CD4-positive, alpha-beta T cell treated with Interferon gamma for 1 hour (primary cell): ENCODE results near the gene DRAM1.
"Not testable (repeated sequence)": the region's sequence is repeated elsewhere in the genome, so short reads cannot be mapped to it uniquely, and the experiment has no call there.

Source experiments
- DNase-seq: peaks from one replicate; pipeline ENCODE4 v3.0.0-alpha.2; 2020

DRAM1 gene, protein sequence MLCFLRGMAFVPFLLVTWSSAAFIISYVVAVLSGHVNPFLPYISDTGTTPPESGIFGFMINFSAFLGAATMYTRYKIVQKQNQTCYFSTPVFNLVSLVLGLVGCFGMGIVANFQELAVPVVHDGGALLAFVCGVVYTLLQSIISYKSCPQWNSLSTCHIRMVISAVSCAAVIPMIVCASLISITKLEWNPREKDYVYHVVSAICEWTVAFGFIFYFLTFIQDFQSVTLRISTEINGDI

DNA sequence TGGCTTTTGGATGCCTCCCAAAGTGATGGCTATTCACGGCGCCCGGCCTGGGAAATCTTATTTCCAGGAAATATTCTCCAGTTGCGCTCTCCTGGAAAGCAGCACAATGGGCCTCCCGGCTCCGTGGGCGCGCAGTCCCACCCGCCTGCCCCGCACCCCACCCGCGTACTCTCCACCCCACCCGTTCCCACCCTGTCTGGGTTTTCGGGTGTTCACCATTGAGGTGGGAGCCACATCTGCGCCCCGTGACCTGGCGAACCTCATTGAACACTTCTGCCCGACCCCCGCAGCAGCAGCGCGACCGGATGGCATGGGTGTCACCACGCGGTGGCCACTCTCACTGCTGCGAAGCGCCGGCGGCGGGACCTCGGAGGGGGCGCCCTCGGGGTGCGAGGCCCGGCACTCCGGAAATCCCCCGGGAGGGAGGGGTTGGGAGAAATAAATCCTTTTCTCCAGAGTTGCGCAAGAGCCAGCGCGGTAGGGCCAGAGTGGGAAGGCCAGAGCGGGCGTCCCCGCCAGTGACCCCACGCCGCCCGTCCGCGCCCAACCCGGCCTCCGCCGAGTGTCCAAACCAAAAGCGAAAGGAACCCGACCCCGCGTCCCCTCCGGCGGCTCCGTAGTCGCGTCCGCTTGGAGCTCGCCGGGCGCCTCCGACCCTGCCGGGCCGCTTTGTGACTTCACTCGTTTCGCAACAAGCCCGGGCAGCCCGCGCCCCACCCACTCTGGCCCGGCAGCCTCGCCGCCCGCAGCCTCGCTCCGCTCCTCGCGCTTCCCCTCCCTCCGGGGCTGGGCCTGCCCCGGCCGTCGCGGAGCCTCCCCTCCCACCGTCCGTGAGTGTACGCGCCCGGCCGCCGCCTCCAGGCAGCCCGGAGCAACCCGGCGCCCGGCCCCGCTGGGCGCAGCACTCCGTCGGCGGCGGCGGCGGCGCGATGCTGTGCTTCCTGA, at the start of gene DRAM1:
Gene DRAM1 (plus strand): TSS at position 720 of the 945 bp plus-strand sequence. CDS start 210 bp downstream, at position 930.
- DNase-seq: peak; percentile 85

GRCh38 chr12:101828463-101829196, 48.8 kb upstream of the DRAM1 start:
- DNase-seq: no peak

DNA sequence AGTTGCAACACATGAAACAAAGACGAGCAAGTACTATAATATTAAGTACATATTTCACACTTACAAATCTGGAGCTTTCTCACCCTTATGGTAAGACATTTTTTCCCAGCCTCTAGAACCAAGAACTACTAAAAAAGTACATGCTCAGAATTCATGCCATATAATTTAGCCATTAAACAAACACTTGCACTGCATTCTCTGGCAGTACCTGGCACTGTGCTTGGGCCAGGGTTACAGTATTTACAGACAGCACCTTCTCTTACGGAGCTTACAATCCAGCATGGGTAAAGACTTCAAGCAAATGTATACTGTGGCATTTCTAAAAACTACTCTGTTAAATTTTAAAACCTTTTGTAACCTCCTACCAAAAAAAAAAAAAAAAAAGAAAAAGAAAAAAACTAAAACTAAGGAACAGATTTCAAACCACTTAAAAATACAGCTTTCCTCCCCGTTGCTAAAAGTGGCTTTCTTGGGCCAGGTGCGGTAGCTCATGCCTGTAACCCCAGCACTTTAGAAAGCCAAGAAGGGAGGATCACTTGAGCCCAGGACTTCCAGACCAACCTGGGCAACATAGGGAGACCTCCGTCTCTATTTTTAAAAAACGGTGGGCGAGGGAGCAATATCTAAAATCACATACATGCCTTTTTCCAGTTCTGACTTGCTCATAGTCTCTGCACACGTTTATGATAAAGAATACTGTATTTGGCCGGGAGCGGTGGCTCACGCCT, 47.6 kb upstream of the DRAM1 start:
- no peak for DNase-seq

GRCh38 chr12:101830367-101831325, 46.7 kb upstream of the DRAM1 start, which contains the start of gene GNPTAB:
Gene GNPTAB, minus strand, starts transcription at chr12:101830959. Its CDS starts 284 bp downstream, at chr12:101830675.
- DNase-seq: peak; percentile 95

GRCh38 chr12:101832030-101832429, 45.4 kb upstream of the DRAM1 start:
- DNase-seq: no peak

DNA sequence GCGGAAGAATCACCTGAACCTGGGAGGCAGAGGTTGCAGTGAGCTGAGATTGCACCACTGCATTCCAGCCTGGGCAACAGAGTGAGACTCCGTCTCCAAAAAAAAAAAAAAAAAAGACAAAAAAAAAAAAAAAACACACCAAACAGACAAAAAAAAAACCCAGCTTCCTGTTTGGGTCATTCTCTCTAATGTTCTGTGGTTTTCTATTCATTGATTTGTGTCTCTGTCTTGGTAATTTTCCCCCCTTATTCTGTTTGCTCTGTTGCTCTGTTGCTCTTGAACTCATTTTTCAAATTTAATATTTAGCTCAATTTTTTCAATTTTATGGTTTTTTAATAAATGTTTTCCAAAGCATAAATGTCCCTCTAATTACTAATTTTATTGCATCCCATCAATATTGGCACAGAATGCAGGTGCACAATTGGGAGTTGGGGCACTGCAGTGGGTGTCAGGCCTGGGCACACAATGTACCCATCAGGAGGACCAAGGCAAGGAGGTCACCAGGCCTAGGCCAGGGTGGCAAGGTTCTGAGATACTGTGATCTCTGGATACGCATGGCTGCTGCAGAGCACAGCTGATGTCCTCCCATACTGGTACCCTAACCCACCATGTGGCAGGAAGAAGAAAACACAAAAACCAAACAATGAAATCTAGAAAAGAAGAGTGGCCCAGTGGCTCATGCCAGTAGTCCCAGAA, 38.6 kb upstream of the DRAM1 start:
- DNase-seq: no peak

DNA sequence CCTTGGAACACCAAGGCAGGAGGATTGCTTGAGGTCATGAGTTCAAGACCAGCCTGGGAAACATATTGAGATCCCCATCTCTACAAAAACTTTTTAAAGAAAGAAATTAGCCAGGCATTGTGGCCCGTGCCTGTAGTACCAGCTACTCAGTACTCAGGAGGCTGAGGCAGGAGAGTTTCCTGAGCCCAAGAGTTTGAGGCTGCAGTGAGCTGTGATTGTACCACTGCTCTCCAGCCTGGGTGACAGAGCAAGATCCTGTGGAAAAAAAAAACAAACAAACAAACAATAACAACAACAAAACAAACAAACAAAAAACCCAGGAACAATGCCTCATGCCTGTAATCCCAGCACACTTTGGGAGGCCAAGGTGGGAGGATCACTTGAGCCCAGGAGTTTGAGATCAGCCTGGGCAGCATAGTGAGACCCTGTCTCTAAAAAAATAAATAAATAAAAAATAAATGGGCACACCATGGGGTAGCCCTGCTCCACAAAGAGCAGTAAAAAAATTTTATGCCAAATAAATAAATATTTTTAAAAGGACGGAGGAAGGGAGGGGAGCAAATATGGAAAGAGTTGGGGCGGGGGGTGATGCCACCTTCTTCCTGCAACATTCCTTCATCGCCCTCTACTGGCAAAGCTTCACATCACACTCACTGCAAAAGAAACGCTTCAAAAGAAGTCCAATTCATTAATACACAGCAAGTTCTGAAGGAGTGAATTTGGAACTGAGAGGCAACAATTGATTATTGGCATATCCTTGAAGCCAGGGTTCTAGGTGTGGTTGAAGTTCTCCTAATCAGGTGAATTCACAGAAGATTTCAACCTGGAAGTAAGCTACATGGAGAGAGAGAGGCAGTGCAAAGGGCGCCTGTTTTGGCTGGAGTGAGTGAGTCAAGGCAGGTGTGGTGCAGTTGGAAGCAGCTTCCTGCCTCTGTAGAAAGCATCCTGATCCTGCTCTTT, 37.8 kb upstream of the DRAM1 start:
- peak; percentile 60 for DNase-seq

GRCh38 chr12:101841069-101841468, 36.3 kb upstream of the DRAM1 start:
- DNase-seq: no peak

DNA sequence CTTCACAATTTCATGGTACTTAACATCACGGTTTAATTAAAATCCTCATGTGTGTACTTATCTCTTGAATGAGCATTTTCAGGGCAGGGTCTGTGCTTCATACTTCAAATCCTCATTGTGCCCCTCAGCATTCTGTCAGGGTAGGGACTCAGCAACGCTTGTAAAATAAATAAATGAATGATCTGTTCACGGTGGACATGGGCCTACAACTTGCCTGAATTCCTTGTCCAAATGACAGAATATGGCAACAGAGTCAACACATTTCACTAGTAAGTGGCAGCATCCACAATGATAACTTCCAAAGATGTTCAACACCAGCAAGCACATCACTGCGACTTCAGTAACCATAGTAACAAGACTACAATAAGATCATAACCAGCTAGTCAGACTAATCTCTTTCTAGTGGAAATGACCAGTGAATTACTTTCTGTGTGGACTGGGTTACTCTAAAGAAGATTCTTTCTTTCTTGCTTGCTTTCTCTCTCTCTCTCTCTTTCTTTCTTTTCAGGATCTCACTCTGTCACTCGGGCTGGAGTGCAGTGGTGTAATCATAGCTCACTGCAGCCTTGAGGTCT, 32.2 kb upstream of the DRAM1 start:
- DNase-seq: no peak

DNA sequence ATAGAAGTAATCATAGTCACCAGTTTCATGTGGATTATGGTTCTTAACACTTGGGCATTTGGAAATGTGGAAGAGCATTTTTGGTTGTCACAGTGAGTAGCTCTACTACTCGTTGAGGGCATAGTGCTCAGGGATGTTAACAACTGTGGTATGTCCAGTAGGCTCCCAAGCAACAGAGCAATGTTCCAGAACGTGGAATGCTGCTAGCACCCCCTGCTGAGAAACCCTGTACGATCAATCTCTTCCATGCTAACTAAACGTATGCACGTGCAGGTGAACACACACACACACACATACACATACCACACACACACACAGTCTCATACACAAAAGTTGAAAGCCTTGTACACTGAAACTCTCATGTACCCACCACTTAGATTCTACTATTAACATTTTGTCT, 30.1 kb upstream of the DRAM1 start:
- no peak for DNase-seq

DNA sequence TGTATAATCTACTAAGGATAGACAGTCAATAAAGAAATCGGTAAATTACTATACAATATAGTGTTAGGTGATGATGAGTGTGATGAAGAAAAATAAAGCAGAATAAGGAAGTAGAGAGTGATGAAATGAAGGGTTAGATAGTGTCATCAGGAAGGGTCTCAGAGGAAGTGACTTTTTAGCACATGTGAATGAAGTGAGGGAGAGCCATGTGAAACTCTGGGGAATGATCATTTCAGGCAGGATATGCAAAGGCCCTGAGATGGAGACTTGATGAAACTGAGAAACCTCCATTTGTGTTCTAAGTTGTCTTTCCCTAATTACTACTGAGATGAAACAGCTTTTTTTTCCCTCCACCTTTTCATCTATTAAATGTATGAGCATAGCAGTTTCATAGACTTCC, 27.2 kb upstream of the DRAM1 start:
- DNase-seq: no peak

DNA sequence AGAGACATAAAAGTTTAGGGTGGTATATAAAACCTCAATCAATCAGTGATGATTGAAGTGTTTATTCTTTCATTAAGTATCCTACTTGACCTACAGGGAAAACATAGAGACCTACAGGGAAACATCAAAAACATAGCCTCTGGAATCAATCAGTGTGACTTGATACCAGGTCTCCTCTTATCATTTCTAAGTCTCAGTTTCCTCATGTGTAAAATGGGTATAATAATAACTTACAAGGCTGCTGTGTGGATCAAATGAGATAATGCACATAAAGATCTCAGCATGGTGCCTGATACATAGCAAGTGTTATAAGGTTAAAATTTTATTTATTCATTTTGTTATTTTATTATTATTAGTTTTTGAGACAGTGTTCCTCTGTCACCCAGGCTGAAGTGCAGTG, 24.4 kb upstream of the DRAM1 start:
- DNase-seq: no peak

DNA sequence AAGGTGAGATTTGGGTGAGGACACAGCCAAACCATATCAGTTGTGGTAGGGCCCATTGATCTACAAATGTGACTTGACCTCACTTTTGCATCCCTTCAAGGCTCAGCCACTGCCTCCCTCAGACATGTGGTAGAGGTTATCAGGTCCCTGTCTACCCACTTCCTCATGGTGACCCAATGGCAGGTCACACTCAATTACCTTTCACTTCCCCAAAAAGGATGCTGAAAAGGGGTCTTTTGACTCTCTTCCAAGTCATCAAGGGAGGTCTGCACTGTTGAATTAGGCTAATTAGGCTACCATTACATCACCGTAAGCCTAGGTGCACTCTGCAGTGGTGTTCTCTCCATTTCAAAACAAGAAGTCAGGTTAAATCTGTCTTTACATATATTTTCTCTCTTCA, 22.6 kb upstream of the DRAM1 start:
- no peak for DNase-seq

DNA sequence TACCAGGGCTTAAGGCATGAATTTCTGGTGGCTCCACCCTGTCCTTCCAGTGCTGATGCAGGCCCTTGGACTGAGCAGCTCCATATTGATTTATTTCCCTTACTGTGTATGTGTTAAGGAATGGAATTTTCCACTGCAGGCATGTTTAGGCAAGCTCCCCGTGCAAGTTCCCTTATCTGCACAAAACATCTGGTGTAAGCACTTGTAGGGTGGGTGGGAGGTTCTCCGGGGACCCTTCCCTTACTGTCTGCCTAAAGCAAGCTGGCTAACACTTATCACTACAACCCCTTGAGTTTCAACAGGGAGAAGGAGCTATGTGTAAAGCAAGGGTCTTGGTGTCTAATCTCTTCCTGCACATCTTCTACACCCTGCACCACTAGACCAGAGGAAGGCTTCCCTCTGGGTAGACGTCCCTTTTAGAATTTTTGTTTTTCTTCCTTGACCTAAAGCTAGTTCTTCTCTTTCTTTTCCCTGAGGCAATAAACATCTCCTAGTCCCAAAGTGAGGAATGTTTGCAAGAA, 22.0 kb upstream of the DRAM1 start:
- no peak for DNase-seq

DNA sequence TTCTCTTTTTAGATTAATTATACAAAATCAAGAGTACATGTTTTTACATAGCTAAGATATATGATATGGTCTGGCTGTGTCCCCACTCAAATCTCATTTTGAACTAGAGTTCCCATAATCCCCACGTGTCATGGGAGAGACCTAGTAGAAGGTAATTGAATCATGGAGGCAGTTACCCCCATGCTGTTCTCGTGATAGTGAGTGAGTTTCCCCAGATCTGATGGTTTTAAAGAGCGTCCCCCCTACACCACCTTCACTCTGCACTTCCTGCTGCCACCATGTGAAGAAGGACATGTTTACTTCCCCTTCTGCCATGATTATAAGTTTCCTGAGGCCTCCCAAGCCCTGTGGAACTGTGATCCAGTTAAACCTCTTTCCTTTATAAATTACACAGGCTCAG, 21.4 kb upstream of the DRAM1 start:
- no peak for DNase-seq

- not testable (repeated sequence) for DNase-seq
Observed at GRCh38 chr12:101856614-101857013, 20.8 kb upstream of the DRAM1 start.

- DNase-seq: no peak
Observed at GRCh38 chr12:101857043-101857558, 20.3 kb upstream of the DRAM1 start.

GRCh38 chr12:101858361-101858760, 19.0 kb upstream of the DRAM1 start:
- no peak for DNase-seq
